ENCODE data around the gene RNFT2. TPM values are rescaled to one million over a fixed set of nuclear protein-coding genes. Genes with fewer than 3 reads are reported as not detected.

RNFT2 gene
- total RNA-seq, 1 experiment from 2014 or later, result 29.5 TPM

DNA sequence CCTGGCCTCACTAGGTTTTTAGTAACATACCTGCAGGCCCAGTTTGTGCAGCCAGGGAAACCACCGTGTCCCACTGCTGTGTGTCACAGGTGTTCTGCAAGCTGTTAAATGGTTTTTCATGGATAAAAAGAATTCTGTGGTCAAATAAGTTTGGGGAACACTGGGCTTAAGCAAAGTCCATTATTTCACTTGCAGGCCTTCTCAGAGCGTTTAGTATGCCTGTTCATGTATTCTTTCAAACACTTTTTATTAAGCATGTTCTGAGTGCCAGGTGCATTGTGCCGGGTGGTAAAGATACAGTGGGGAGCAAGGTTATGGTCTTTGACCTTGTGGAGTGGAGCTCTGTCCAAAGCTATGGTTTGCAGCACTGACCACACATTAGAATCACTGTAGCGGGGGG, 7.4 kb downstream of the RNFT2 start:
- Histone ChIP-seq H3K4me1 (ENCODE audit: insufficient read depth, low read length) (no peaks in the 10 kb centered on the region), H3K79me1 (ENCODE audit: insufficient read depth, low read depth, low read length, poor library complexity, severe bottlenecking) (no peaks in the 10 kb centered on the region), H3K14ac (ENCODE audit: insufficient read depth, low read length) (no peak overlapping the region), H4K8ac (replicated peaks; ENCODE audit: insufficient read length, low read depth, low read length) (no peak overlapping the region), H2BK12ac (ENCODE audit: insufficient read length, low read depth, low read length) (no peak overlapping the region), H2BK120ac (ENCODE audit: low read depth, low read length, poor library complexity, severe bottlenecking) (no peak overlapping the region), H3T11ph (ENCODE audit: low read length) (no peak overlapping the region), H2BK20ac (ENCODE audit: low read depth, low read length, poor library complexity, severe bottlenecking) (no peak overlapping the region), H2AFZ (ENCODE audit: low read length) (no peak overlapping the region), H3K4ac (ENCODE audit: low read depth, low read length) (no peak overlapping the region), H4K91ac (ENCODE audit: insufficient read length, low read depth, low read length) (no peak overlapping the region), H3K18ac (ENCODE audit: insufficient read length, low read depth, low read length) (no peak overlapping the region), H3K27ac (ENCODE audit: insufficient read length, low read depth, low read length) (no peak overlapping the region), H3K9me3 (ENCODE audit: control insufficient read depth, low read depth, low read length) (no peaks in the 10 kb centered on the region), H3K4me2 (ENCODE audit: insufficient read depth, insufficient read length, low read length) (no peak overlapping the region), H3K56ac (ENCODE audit: insufficient read length, low read depth, low read length) (no peak overlapping the region), H4K20me1 (ENCODE audit: control insufficient read depth, insufficient read depth, insufficient read length) (no peaks in the 10 kb centered on the region), H2AK5ac (ENCODE audit: insufficient read length, low read length) (no peak overlapping the region), H3K23me2 (ENCODE audit: insufficient read length, low read depth, low read length, poor library complexity, severe bottlenecking) (no peaks in the 10 kb centered on the region), H2BK5ac (ENCODE audit: insufficient read length, low read length) (no peak overlapping the region), H3K9ac (ENCODE audit: extremely low read depth, insufficient read length, low read length) (no peak overlapping the region), H2BK15ac (ENCODE audit: low read depth, low read length) (no peak overlapping the region), H4K5ac (ENCODE audit: insufficient read length, low read depth, low read length) (no peak overlapping the region), H3K79me2 (ENCODE audit: insufficient read depth, low read length) (no peaks in the 10 kb centered on the region), H3K23ac (ENCODE audit: insufficient read length, low read depth, low read length) (no peak overlapping the region), H3K27me3 (ENCODE audit: insufficient read depth, low read length) (no peaks in the 10 kb centered on the region)
- H3K27me3 Mint-ChIP-seq (ENCODE audit: low read depth), result no peaks in the 10 kb centered on the region
- WGBS (ENCODE audit: extremely low coverage, insufficient read length, low lambda C conversion rate), result no CpG with 5 or more reads among the region's 4 CpGs
- peaks cover 8 to 39% (median 22%) of the 10 kb centered on the region in 3 experiments; a peak in 6 of 7 replicates for H3K36me3 Mint-ChIP-seq (ENCODE audit: insufficient read depth in 1 of 3, low read depth in 3 of 3)
- TF ChIP-seq, protein P1, sequence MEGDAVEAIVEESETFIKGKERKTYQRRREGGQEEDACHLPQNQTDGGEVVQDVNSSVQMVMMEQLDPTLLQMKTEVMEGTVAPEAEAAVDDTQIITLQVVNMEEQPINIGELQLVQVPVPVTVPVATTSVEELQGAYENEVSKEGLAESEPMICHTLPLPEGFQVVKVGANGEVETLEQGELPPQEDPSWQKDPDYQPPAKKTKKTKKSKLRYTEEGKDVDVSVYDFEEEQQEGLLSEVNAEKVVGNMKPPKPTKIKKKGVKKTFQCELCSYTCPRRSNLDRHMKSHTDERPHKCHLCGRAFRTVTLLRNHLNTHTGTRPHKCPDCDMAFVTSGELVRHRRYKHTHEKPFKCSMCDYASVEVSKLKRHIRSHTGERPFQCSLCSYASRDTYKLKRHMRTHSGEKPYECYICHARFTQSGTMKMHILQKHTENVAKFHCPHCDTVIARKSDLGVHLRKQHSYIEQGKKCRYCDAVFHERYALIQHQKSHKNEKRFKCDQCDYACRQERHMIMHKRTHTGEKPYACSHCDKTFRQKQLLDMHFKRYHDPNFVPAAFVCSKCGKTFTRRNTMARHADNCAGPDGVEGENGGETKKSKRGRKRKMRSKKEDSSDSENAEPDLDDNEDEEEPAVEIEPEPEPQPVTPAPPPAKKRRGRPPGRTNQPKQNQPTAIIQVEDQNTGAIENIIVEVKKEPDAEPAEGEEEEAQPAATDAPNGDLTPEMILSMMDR (conservative IDR thresholded peaks at IDR 0.05), result no peak
- no peaks in the 10 kb centered on the region for H3K4me1 Mint-ChIP-seq
- H3K27ac Mint-ChIP-seq, result no peak overlapping the region
- H3K4me3 Mint-ChIP-seq, result no peak overlapping the region
- H3K9me3 Mint-ChIP-seq, result no peaks in the 10 kb centered on the region
- DNase-seq, result no peak

Measured in H9 (cell line).